Neural cell (in vitro differentiated cells): ENCODE results near the gene ATOX1. TPM values are rescaled to one million over a fixed set of nuclear protein-coding genes. Genes with fewer than 3 reads are reported as not detected.

ENCODE experiments used
- H2AFZ ChIP-seq: fragments of 200-600, 300-800 bp; sonication (generic), shearing (Covaris generic); 2 replicates; pipeline ENCODE4 v1.6.0; 2014; ENCODE audit warnings: low read depth, mild to moderate bottlenecking, antibody characterized with exemption, low read length, moderate library complexity
- H3F3A ChIP-seq: fragments of 200-600 bp; shearing (Covaris generic); 2 replicates; pipeline ENCODE4 v1.6.1; 2016; ENCODE audit warnings: mild to moderate bottlenecking, moderate library complexity, mixed read lengths, antibody characterized with exemption, low read length; ENCODE audit not compliant: insufficient read depth, poor library complexity, severe bottlenecking
- H3K27ac ChIP-seq: fragments of 200-600, 300-800 bp; sonication (generic), shearing (Covaris generic); 2 replicates; pipeline ENCODE4 v1.5.1; 2014; ENCODE audit warnings: mild to moderate bottlenecking, low read length, moderate library complexity
- H3K27me3 ChIP-seq: fragments of 300-800, 200-600 bp; sonication (generic), shearing (Covaris generic); 2 replicates; pipeline ENCODE4 v1.6.0; 2014; ENCODE audit warnings: mild to moderate bottlenecking, low read depth, low read length, moderate library complexity; ENCODE audit not compliant: insufficient read depth
- H3K36me3 ChIP-seq: fragments of 300-800, 200-600 bp; sonication (generic), shearing (Covaris generic); 2 replicates; pipeline ENCODE4 v1.5.1; 2014; ENCODE audit warnings: mild to moderate bottlenecking, antibody characterized with exemption, low read length, moderate library complexity; ENCODE audit not compliant: insufficient read depth
- H3K4me2 ChIP-seq: fragments of 300-800, 200-600 bp; sonication (generic), shearing (Covaris generic); 2 replicates; pipeline ENCODE4 v1.6.0; 2014; ENCODE audit warnings: mild to moderate bottlenecking, low read length
- H3K4me3 ChIP-seq: fragments of 300-800, 200-600 bp; sonication (generic), shearing (Covaris generic); 2 replicates; pipeline ENCODE4 v1.5.1; 2014; ENCODE audit warnings: mild to moderate bottlenecking, low read length, moderate library complexity
- H3K79me2 ChIP-seq: fragments of 200-600 bp; shearing (Covaris generic); replicated peaks from 2 replicates; pipeline ENCODE4 v1.6.0; 2014; ENCODE audit warnings: mild to moderate bottlenecking, low read length, moderate library complexity; ENCODE audit not compliant: insufficient read depth
- H3K9ac ChIP-seq: fragments of 300-800, 200-600 bp; sonication (generic), shearing (Covaris generic); 2 replicates; pipeline ENCODE4 v1.6.1; 2016; ENCODE audit warnings: mild to moderate bottlenecking, low read length, mixed read lengths
- H3K9me2 ChIP-seq: fragments of 200-600 bp; shearing (Covaris generic); 2 replicates; pipeline ENCODE4 v1.6.1; 2016; ENCODE audit warnings: mild to moderate bottlenecking, low read length, mixed read lengths; ENCODE audit not compliant: insufficient read depth
- H3K9me3 ChIP-seq: fragments of 200-600, 300-800 bp; sonication (generic), shearing (Covaris generic); 2 replicates; pipeline ENCODE4 v1.6.1; 2016; ENCODE audit warnings: mild to moderate bottlenecking, mixed run types, low read length, moderate library complexity, mixed read lengths
- H4K20me1 ChIP-seq: fragments of 200-600 bp; shearing (Covaris generic); 2 replicates; pipeline ENCODE4 v1.6.1; 2016; ENCODE audit warnings: mild to moderate bottlenecking, mixed run types; ENCODE audit not compliant: insufficient read depth
- CTCF ChIP-seq: fragments of 450-650 bp; IDR thresholded peaks from 2 replicates; pipeline ENCODE4 v1.5.1; 2014; ENCODE audit warnings: antibody characterized with exemption, mild to moderate bottlenecking, moderate library complexity; ENCODE audit not compliant: poor library complexity, severe bottlenecking
- EP300 ChIP-seq: fragments of 450-650 bp; conservative IDR thresholded peaks from 2 replicates; pipeline ENCODE4 v1.6.1; 2014; ENCODE audit warnings: antibody characterized with exemption, mild to moderate bottlenecking, moderate library complexity; ENCODE audit not compliant: poor library complexity, severe bottlenecking
- EZH2 ChIP-seq: fragments of 200-600, 300-800 bp; shearing (Covaris generic), sonication (generic); IDR thresholded peaks from 2 replicates; pipeline ENCODE4 v1.6.1; 2014; ENCODE audit warnings: antibody characterized with exemption, low read length, borderline replicate concordance, mild to moderate bottlenecking; ENCODE audit not compliant: insufficient read depth, poor library complexity, severe bottlenecking
- MXI1 ChIP-seq: fragments of 450-650 bp; conservative IDR thresholded peaks from 2 replicates; pipeline ENCODE4 v1.6.1; 2014; ENCODE audit warnings: antibody characterized with exemption, mild to moderate bottlenecking; ENCODE audit not compliant: poor library complexity, severe bottlenecking
- RAD21 ChIP-seq: fragments of 450-650 bp; conservative IDR thresholded peaks from 2 replicates; pipeline ENCODE4 v1.6.1; 2014; ENCODE audit warnings: antibody characterized with exemption, mild to moderate bottlenecking, moderate library complexity
- SMC3 ChIP-seq: fragments of 450-650 bp; conservative IDR thresholded peaks from 2 replicates; pipeline ENCODE4 v1.6.1; 2014; ENCODE audit warnings: antibody characterized with exemption, mild to moderate bottlenecking, moderate library complexity; ENCODE audit not compliant: poor library complexity
- TAF1 ChIP-seq: IDR thresholded peaks from 2 replicates; pipeline ENCODE4 v1.6.1; 2012; ENCODE audit warnings: low read depth
- polyA plus RNA-seq: library from polyadenylated mRNA; depleted of rRNA; stranded (reverse); fragments of >200 nt; gene quantifications from 2 replicates; pipeline ENCODE4 v1.2.3, GENCODE V29; 2014
- TF ChIP-seq, protein P1 (sequence below): IDR thresholded peaks from 2 replicates; pipeline ENCODE4 v1.6.1; 2012; ENCODE audit warnings: borderline replicate concordance

Gene ATOX1
- polyA plus RNA-seq, 1 donor from 2014 or later = 79.9 TPM

GRCh38 chr5:151724360-151724759, 34.1 kb downstream of the ATOX1 start:
- Histone ChIP-seq H3K9ac (no peak overlapping the region), H4K20me1 (no peaks in the 10 kb centered on the region), H3K9me2 (no peaks in the 10 kb centered on the region), H3K9me3 (no peaks in the 10 kb centered on the region), H3K4me3 (no peak overlapping the region), H2AFZ (no peak overlapping the region), H3K79me2 (no peaks in the 10 kb centered on the region), H3K36me3 (no peaks in the 10 kb centered on the region), H3F3A (no peaks in the 10 kb centered on the region), H3K27ac (no peak overlapping the region), H3K27me3 (no peaks in the 10 kb centered on the region), H3K4me2 (no peak overlapping the region)
- TF ChIP-seq CTCF (no peak), RAD21 (no peak), EP300 (no peak), EZH2 (no peak), TAF1 (no peak), MXI1 (no peak), SMC3 (no peak)
- TF ChIP-seq, protein P1, sequence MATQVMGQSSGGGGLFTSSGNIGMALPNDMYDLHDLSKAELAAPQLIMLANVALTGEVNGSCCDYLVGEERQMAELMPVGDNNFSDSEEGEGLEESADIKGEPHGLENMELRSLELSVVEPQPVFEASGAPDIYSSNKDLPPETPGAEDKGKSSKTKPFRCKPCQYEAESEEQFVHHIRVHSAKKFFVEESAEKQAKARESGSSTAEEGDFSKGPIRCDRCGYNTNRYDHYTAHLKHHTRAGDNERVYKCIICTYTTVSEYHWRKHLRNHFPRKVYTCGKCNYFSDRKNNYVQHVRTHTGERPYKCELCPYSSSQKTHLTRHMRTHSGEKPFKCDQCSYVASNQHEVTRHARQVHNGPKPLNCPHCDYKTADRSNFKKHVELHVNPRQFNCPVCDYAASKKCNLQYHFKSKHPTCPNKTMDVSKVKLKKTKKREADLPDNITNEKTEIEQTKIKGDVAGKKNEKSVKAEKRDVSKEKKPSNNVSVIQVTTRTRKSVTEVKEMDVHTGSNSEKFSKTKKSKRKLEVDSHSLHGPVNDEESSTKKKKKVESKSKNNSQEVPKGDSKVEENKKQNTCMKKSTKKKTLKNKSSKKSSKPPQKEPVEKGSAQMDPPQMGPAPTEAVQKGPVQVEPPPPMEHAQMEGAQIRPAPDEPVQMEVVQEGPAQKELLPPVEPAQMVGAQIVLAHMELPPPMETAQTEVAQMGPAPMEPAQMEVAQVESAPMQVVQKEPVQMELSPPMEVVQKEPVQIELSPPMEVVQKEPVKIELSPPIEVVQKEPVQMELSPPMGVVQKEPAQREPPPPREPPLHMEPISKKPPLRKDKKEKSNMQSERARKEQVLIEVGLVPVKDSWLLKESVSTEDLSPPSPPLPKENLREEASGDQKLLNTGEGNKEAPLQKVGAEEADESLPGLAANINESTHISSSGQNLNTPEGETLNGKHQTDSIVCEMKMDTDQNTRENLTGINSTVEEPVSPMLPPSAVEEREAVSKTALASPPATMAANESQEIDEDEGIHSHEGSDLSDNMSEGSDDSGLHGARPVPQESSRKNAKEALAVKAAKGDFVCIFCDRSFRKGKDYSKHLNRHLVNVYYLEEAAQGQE = no peak

DNA sequence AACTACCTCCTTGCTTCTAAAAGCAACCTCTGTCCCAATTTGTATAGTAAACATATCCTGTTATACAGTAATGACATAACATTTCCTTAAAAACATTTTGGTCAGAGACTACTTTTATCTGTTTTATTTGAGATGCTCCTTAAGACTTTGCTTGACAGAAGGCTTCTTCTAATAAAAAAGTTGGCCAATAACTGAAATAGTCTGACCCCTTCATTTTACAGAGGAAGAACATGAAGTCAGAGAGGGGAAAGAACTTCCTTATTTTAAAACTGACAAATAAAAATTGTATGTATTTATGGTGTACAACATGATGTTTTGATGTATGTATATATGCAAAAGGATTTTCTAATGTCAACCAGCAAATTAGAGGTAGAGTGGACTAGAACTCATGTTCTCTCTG, 35.9 kb downstream of the ATOX1 start:
- Histone ChIP-seq H4K20me1 (no peaks in the 10 kb centered on the region), H3K27me3 (no peaks in the 10 kb centered on the region), H3K9me3 (no peaks in the 10 kb centered on the region), H3K9me2 (no peaks in the 10 kb centered on the region), H3K79me2 (no peaks in the 10 kb centered on the region), H3K36me3 (no peaks in the 10 kb centered on the region), H3F3A (no peaks in the 10 kb centered on the region), H2AFZ (no peak overlapping the region), H3K27ac (no peak overlapping the region), H3K4me3 (no peak overlapping the region), H3K9ac (no peak overlapping the region), H3K4me2 (no peak overlapping the region)
- TF ChIP-seq SMC3 (no peak), TAF1 (no peak)
- TF ChIP-seq, protein P1 = no peak
